D721Med (cell line): ENCODE data around the gene RSAD1.

ENCODE experiments used
- DNase-seq: peaks from one replicate; pipeline ENCODE4 v3.0.0; 2011; ENCODE audit warnings: low spot score; ENCODE audit not compliant: insufficient read length
- FAIRE-seq: peaks from 2 replicates; lab custom pipeline; 2011; peaks lifted over from hg19 to GRCh38; lab: Jason Lieb, UNC
- CTCF ChIP-seq: IDR thresholded peaks from 2 replicates; pipeline ENCODE4 v1.5.1; 2012; ENCODE audit warnings: mild to moderate bottlenecking, control low read depth; ENCODE audit not compliant: insufficient read depth; ENCODE audit errors: missing control alignments

Gene RSAD1

GRCh38 chr17:50487213-50488096 lies 8.8 kb downstream of the RSAD1 start:
- FAIRE-seq = no peak
- TF ChIP-seq CTCF = no peak
- no peak for DNase-seq

GRCh38 chr17:50488880-50489279 lies 10.2 kb downstream of the RSAD1 start:
- FAIRE-seq (no peak), DNase-seq (no peak)
- no peak for TF ChIP-seq CTCF

- no peak for DNase-seq
- TF ChIP-seq CTCF = no peak
- no peak for FAIRE-seq
These were observed 12.8 kb downstream of the RSAD1 start for GRCh38 chr17:50491505-50491904.

DNA sequence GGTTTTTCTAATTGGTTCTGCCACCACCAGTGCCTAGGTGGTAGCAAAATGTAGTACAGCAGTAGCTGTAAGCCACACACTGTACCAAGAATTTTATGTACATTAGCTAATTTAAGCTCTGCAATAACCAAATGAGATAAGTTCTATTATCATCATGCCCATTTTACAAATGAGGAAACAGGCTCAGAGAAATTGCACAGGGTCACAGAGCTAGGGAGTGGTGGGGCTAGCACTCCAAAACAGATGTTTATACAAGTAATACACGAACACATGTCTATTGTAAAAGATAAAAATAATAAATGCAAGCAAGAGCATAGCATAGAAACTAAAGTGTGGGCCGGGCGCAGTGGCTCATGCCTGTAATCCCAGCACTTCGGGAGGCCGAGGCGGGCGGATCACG lies 13.6 kb downstream of the RSAD1 start:
- no peak for TF ChIP-seq CTCF
- FAIRE-seq (no peak), DNase-seq (no peak)

DNA sequence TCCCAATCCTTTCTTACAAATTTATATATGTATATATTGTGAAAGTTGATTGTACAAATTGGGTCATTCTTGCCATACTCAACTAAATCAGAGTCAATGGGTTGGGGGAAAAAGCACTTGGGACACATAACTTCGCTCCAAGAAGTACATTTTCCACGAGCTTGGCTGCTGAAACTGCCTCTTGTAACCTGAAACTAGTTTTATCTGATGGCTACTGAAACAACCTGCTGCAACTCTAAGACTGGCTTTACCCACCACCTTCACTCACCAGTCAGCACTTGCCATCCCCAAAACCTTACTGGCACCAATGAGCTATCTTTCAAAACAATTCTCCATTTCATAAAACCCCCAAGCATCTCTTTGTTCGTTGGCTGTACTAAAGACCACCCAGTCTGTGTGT lies 15.1 kb downstream of the RSAD1 start:
- FAIRE-seq = no peak
- no peak for DNase-seq
- no peak for TF ChIP-seq CTCF

DNA sequence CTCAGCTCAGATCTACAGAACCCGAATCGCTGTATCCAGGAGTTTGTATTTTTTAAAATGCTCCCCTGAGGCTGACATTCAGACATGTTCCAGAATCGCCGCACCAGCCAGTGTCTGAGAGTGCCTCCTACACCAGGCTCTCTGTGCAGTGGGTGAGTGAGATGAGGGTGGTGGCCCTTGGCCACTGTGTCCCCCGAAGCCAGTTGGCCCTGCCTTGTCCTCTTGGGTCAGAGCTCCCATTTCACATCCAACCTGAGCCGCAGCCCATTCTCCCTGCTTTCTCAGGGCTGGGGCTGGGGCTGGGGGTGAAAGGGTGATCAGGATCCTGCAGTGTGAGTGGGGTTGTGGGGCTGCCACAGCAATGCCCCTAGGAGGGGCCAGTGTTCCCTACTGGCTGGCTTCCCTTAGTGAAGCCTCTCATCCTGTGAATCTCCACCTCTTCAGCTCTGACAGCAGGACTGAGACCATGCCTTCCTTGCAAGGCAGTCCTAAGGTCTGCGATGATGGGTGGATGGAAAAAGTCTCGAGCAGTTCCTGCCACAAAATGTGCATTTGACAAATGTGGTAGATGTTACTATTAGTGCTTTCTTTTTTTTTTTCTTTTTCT lies 16.7 kb downstream of the RSAD1 start:
- no peak for FAIRE-seq

More for the DNA sequence above, 16.7 kb downstream of the RSAD1 start:
- no peak for DNase-seq
- TF ChIP-seq CTCF = no peak
